ENCODE measurements around the gene TMEM127. TPM values are rescaled to one million over a fixed set of nuclear protein-coding genes. Genes with fewer than 3 reads are reported as not detected.

TMEM127 gene
- total RNA-seq, 1 experiment from 2014 or later, result 25.3 TPM

DNA sequence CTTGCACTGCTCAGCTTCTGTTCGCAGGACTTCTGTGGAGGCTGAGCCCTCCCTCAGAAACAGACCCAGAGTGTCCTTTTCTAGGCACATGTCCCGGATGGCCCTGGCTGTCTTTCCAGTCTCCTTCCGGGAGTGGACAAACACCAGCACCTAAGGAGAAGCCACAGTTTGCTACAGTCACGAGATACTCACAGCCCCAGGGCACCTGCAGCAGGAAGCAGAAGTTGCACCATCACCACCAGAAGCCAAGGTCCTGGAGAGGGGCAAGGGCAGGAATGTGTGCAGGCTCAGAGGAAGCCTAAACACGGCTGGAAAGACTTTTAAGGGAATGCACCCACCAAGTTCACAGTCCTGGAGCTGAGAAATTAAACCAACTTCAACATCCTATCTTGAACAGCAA lies 26.0 kb upstream of the TMEM127 start:
- Histone ChIP-seq H3K9ac (ENCODE audit: low read length) (no peak overlapping the region), H3K27ac (ENCODE audit: low read depth, low read length) (no peak overlapping the region), H3K9me3 (ENCODE audit: control insufficient read depth in 1 of 2, insufficient read depth in 1 of 2, low read depth in 1 of 2, low read length in 2 of 2) (no peaks in the 10 kb centered on the region), H3K27me3 (ENCODE audit: insufficient read depth, low read length) (no peaks in the 10 kb centered on the region), H3K36me3 (ENCODE audit: control insufficient read depth in 1 of 2, insufficient read depth in 2 of 2, low read length in 2 of 2) (peaks cover 86 to 88% of the 10 kb centered on the region in 2 experiments), H3K4me1 (ENCODE audit: control insufficient read depth in 1 of 2, insufficient read depth in 2 of 2, low read length in 2 of 2) (no peaks in the 10 kb centered on the region), H3K9me2 (ENCODE audit: insufficient read depth) (no peaks in the 10 kb centered on the region), H3K4me2 (ENCODE audit: low read length) (no peak overlapping the region), H2AFZ (ENCODE audit: low read depth, low read length, poor library complexity, severe bottlenecking) (no peak overlapping the region), H4K20me1 (ENCODE audit: insufficient read depth) (no peaks in the 10 kb centered on the region), H3K79me2 (ENCODE audit: insufficient read depth, low read length) (no peaks in the 10 kb centered on the region; the same call in 1 of the 2 replicates), H3K4me3 (replicated peaks in 1 of 2; ENCODE audit: low read depth in 1 of 2, low read length in 2 of 2) (no peak overlapping the region)
- BruUV-seq (replicated peaks), result no TSS peak
- CTCF ChIA-PET, result no interaction called here
- ATAC-seq (no peak), DNase-seq (ENCODE audit: low read depth, low spot score) (no peak)
- RAD21 ChIA-PET (ENCODE audit: low non-redundant PET in 1 of 2, low total read pairs in 2 of 2, uncharacterized antibody in 2 of 2, unreplicated experiment in 2 of 2), result no interaction called here
- POLR2A ChIA-PET, result no interaction called here
- intact Hi-C loops (cut with micrococcal nuclease), result no loop called here
- no peak for TF ChIP-seq POLR2A (IDR thresholded peaks at IDR 0.05; ENCODE audit: borderline replicate concordance, extremely low read depth, insufficient read depth, insufficient read length)
- TF ChIP-seq SIN3A (IDR thresholded peaks at IDR 0.05; ENCODE audit: low read depth), result no peak
- TF ChIP-seq ZBTB33 (IDR thresholded peaks at IDR 0.05; ENCODE audit: extremely low read depth, insufficient replicate concordance, low read length), result no peak
- no peak for TF ChIP-seq CBX3 (IDR thresholded peaks at IDR 0.05; ENCODE audit: low read depth)
- TF ChIP-seq ZNF274 (IDR thresholded peaks at IDR 0.05; ENCODE audit: low read depth, low read length), result no peak
- no peak for TF ChIP-seq EZH2 (IDR thresholded peaks at IDR 0.05)
- TF ChIP-seq, protein P1, sequence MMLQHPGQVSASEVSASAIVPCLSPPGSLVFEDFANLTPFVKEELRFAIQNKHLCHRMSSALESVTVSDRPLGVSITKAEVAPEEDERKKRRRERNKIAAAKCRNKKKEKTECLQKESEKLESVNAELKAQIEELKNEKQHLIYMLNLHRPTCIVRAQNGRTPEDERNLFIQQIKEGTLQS (IDR thresholded peaks at IDR 0.05), result no peak
- no peak for TF ChIP-seq SP1 (IDR thresholded peaks at IDR 0.05; ENCODE audit: low read depth)
- TF ChIP-seq EGR1 (IDR thresholded peaks at IDR 0.05; ENCODE audit: low read depth), result no peak
- TF ChIP-seq JUND (IDR thresholded peaks at IDR 0.05), result no peak

Measured in HCT116 (cell line).